Common myeloid progenitor, CD34-positive (primary cell): ENCODE measurements around the gene COL4A2.
A peak's percentile ranks its signal among the peaks of the same experiment; 100 is the strongest.

ENCODE experiments used
- CTCF ChIA-PET: fragments of 350-600 bp; sonication (Branson Sonifier 250); formaldehyde crosslinking; loops from one replicate; lab custom pipeline; 2021; ENCODE audit warnings: antibody characterized with exemption; lab: Charles Lee
- POLR2A ChIA-PET: fragments of 350-600 bp; sonication (Branson Sonifier 250); formaldehyde crosslinking; loops from one replicate; lab custom pipeline; 2021; ENCODE audit warnings: antibody characterized with exemption; lab: Charles Lee
- DNase-seq, 3 donors: peaks; one replicate each; pipeline versions ENCODE4 v3.0.0 to v3.0.0-alpha.2; 2013
- H3K27ac ChIP-seq, 2 experiments: 1 replicate in 1 of 2; 2 replicates in 1 of 2; pipeline ENCODE4 v1.7.0; 2013; ENCODE audit warnings: inconsistent platforms in 2 of 2, low read length in 2 of 2, mild to moderate bottlenecking in 2 of 2, low read depth in 1 of 2, moderate library complexity in 1 of 2; ENCODE audit not compliant: severe bottlenecking in 2 of 2, insufficient read depth in 1 of 2, poor library complexity in 1 of 2
- H3K27me3 ChIP-seq, 5 experiments: replicated peaks in 2 of 5; 1 replicate in 3 of 5; 2 replicates in 2 of 5; pipeline versions ENCODE4 v1.6.1 to v1.7.0; 2013; ENCODE audit warnings: low read length in 4 of 5, mild to moderate bottlenecking in 2 of 5, moderate library complexity in 2 of 5, inconsistent platforms in 1 of 5; ENCODE audit not compliant: insufficient read depth in 5 of 5, control insufficient read depth in 4 of 5
- H3K36me3 ChIP-seq, 4 experiments: 1 replicate in 2 of 4; 2 replicates in 2 of 4; pipeline versions ENCODE4 v1.6.1 to v1.7.0; 2013; ENCODE audit warnings: low read length in 3 of 4, control low read depth in 1 of 4, mild to moderate bottlenecking in 1 of 4; ENCODE audit not compliant: control insufficient read depth in 4 of 4, insufficient read depth in 4 of 4
- H3K4me1 ChIP-seq, 4 experiments: 1 replicate in 3 of 4; 2 replicates in 1 of 4; pipeline versions ENCODE4 v1.6.1 to v1.7.1; 2013; ENCODE audit warnings: low read length in 3 of 4, mild to moderate bottlenecking in 3 of 4, control low read depth in 1 of 4, inconsistent platforms in 1 of 4, moderate library complexity in 1 of 4; ENCODE audit not compliant: control insufficient read depth in 4 of 4, insufficient read depth in 4 of 4; ENCODE audit errors: control extremely low read depth in 1 of 4
- H3K4me3 ChIP-seq, 7 experiments: 1 replicate in 4 of 7; 2 replicates in 3 of 7; pipeline versions ENCODE4 v1.5.1 to v1.7.0; 2013; ENCODE audit warnings: mild to moderate bottlenecking in 7 of 7, low read length in 6 of 7, moderate library complexity in 6 of 7, inconsistent platforms in 2 of 7, low read depth in 2 of 7, control low read depth in 1 of 7; ENCODE audit not compliant: insufficient read depth in 4 of 7, control insufficient read depth in 1 of 7; ENCODE audit errors: extremely low read depth in 1 of 7
- H3K9me3 ChIP-seq, 5 experiments: 1 replicate in 4 of 5; 2 replicates in 1 of 5; pipeline versions ENCODE4 v1.6.1 to v1.7.1; 2013; ENCODE audit warnings: low read length in 4 of 5, mild to moderate bottlenecking in 2 of 5, inconsistent platforms in 1 of 5, low read depth in 1 of 5, moderate library complexity in 1 of 5; ENCODE audit not compliant: control insufficient read depth in 4 of 5, insufficient read depth in 2 of 5; ENCODE audit errors: control extremely low read depth in 1 of 5
- WGBS: methylation state at CpG from one replicate; pipeline ENCODE4 v1.1.5; 2013; ENCODE audit not compliant: insufficient coverage; 5-methylcytosine and 5-hydroxymethylcytosine counted together

Gene COL4A2

GRCh38 chr13:110278859-110279258 is 28.2 kb upstream of the COL4A2 start:
- H3K4me1 ChIP-seq = no peaks in the 10 kb centered on the region
- peaks cover 0 to 32% (median 2%) of the 10 kb centered on the region in 5 experiments for H3K27me3 ChIP-seq
- CTCF ChIA-PET = no interaction called here
- H3K36me3 ChIP-seq = no peaks in the 10 kb centered on the region
- no peak for DNase-seq
- H3K27ac ChIP-seq = no peak overlapping the region
- POLR2A ChIA-PET = no interaction called here
- peaks cover 0 to 12% (median 0%) of the 10 kb centered on the region in 5 experiments for H3K9me3 ChIP-seq
- 97% methylated on average over 7 of the region's 7 CpGs for WGBS
- H3K4me3 ChIP-seq = no peak overlapping the region

DNA sequence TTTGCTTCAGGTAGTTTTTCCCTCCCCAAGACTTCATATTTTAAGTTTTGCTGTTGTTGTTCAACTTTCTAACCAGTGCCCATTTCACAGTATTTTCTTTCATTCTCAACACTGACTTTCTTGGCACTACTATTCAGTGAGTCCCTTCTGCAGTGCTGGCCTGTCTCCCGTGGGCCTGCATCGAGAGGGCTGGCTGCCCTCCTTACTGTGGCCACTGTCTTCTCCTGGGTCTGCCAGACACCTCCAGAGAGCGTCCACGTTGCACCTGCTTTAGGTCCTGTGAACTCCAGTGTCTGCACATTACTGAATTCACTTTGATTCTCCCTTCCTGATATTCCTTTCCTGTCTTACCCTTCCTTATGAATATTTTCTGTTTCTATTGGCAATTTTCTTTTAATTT is 27.4 kb upstream of the COL4A2 start:
- POLR2A ChIA-PET = no interaction called here
- WGBS = 88% methylated on average over 4 of the region's 4 CpGs
- CTCF ChIA-PET = no interaction called here

DNA sequence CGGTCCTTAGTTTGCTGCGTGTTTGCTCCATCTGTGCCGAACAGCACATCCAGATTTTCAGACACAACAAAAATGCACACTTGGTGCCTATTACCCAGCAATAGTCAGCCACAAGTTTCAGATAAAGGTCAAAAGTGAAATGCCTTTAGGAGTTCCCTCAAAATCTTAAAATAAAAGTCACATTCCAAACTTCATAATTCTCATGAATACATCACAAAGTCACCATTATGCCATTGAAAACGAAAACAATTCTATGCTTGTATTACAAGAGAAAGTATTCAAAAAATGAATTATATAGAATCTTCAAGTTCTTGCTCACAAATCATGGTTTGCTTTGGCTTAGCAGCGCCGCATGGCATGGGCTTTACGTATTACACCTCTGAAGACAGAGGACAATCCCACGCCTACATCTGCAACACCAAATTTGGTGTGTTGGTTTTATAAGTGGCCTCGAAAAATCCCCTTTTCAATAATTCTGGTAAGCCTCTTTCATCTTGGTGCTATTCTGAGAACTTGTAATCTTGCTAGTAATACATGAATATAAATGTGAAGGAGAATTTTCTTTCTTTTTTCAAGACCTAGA is 26.8 kb upstream of the COL4A2 start:
- no peak overlapping the region for H3K4me3 ChIP-seq
- ChIA-PET CTCF (no interaction called here), POLR2A (no interaction called here)
- DNase-seq = no peak
- WGBS = no CpG with 5 or more reads among the region's 9 CpGs
- no peaks in the 10 kb centered on the region for H3K36me3 ChIP-seq
- H3K27me3 ChIP-seq = peaks cover 0 to 28% (median 2%) of the 10 kb centered on the region in 5 experiments
- H3K9me3 ChIP-seq = peaks cover 0 to 12% (median 0%) of the 10 kb centered on the region in 5 experiments
- H3K27ac ChIP-seq = no peak overlapping the region
- H3K4me1 ChIP-seq = no peaks in the 10 kb centered on the region

More for the DNA sequence above, 27.4 kb upstream of the COL4A2 start:
- no peaks in the 10 kb centered on the region for H3K36me3 ChIP-seq
- no peak overlapping the region for H3K4me3 ChIP-seq
- H3K27me3 ChIP-seq = peaks cover 0 to 26% (median 2%) of the 10 kb centered on the region in 5 experiments
- no peak overlapping the region for H3K27ac ChIP-seq
- peaks cover 0 to 12% (median 0%) of the 10 kb centered on the region in 5 experiments for H3K9me3 ChIP-seq
- H3K4me1 ChIP-seq = no peaks in the 10 kb centered on the region
- no peak for DNase-seq

DNA sequence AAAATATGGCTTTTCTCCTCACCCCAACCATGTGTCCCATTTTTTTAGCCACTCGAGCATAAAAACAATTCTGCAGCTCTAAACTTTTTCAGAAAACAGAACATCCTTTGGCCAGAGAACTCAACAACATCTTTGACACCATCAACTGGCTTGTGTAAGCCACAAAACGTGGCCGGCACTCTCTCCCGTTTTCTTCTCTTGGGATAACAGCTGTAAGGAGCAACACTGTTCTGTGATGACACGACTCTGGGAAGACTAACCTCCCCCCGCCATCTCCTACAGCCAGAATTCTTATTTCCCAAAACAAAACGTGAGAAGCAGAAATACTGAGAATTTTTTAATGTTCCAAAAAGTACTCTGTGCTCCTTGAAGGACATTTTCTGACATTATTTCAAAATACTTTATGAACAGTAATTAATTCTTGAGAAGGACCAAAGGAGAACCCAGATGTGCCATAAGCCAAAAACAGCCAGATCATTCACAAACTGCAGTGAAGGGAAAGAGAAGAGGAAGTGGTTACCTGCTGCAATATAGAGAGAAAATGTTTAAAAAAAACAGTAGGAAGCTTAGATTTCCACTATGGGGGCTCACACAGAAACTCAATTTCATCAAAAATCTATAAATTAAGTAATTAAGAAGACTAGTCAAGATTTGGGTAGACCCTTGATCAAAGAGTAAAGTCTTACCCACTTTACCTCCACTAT is 25.9 kb upstream of the COL4A2 start:
- Histone ChIP-seq H3K36me3 (no peaks in the 10 kb centered on the region), H3K27ac (no peak overlapping the region)

GRCh38 chr13:110281736-110282135 is 25.3 kb upstream of the COL4A2 start:
- 94% methylated on average over 5 of the region's 5 CpGs for WGBS
- Histone ChIP-seq H3K4me1 (no peaks in the 10 kb centered on the region), H3K4me3 (no peak overlapping the region), H3K27ac (no peak overlapping the region), H3K9me3 (peaks cover 0 to 12% (median 0%) of the 10 kb centered on the region in 5 experiments), H3K27me3 (peaks cover 0 to 40% (median 2%) of the 10 kb centered on the region in 5 experiments), H3K36me3 (no peaks in the 10 kb centered on the region)
- ChIA-PET POLR2A (no interaction called here), CTCF (interaction anchor here (0.9 kb wide), 1 partner anchor 14 kb away, joined by 3 read pairs; no protein-coding TSS in a partner anchor)
- no peak for DNase-seq

More for the DNA sequence above, 25.9 kb upstream of the COL4A2 start:
- ChIA-PET POLR2A (no interaction called here), CTCF (no interaction called here)
- H3K4me1 ChIP-seq = no peaks in the 10 kb centered on the region
- H3K4me3 ChIP-seq = no peak overlapping the region
- H3K9me3 ChIP-seq = peaks cover 0 to 12% (median 0%) of the 10 kb centered on the region in 5 experiments
- DNase-seq = peak in 2 of 3 donors; percentile 13 to 26
- 100% methylated on average over 3 of the region's 7 CpGs for WGBS
- H3K27me3 ChIP-seq = peaks cover 0 to 35% (median 2%) of the 10 kb centered on the region in 5 experiments

- no peaks in the 10 kb centered on the region for H3K36me3 ChIP-seq
- H3K4me3 ChIP-seq = no peak overlapping the region
- no peaks in the 10 kb centered on the region for H3K4me1 ChIP-seq
- 100% methylated on average over 1 of the region's 1 CpG for whole genome bisulfite sequencing
- POLR2A ChIA-PET = no interaction called here
- H3K9me3 ChIP-seq = peaks cover 0 to 12% (median 0%) of the 10 kb centered on the region in 5 experiments
- H3K27me3 ChIP-seq = peaks cover 0 to 39% (median 2%) of the 10 kb centered on the region in 5 experiments
- CTCF ChIA-PET = interaction anchor here (0.9 kb wide), 1 partner anchor 15 kb away, joined by 3 read pairs; no protein-coding TSS in a partner anchor
- DNase-seq = no peak
- H3K27ac ChIP-seq = no peak overlapping the region
These were observed 24.7 kb upstream of the COL4A2 start for GRCh38 chr13:110282316-110282841.
